HG03575 (cell line): Measurements from ENCODE around the gene TENM4.

Source experiments
- ATAC-seq: cut with Tn5 transposase; IDR thresholded peaks from one replicate; pipeline ENCODE4 v1.9.1; 2021; ENCODE audit not compliant: unreplicated experiment, insufficient number of reproducible peaks, low FRiP score; ENCODE audit errors: extremely low read depth

TENM4 gene

GRCh38 chr11:79440571-79441460, at the start of gene TENM4:
TENM4 (minus strand) TSS chr11:79441030; CDS start chr11:79069944, 371,086 bp downstream.
- no peak for ATAC-seq

GRCh38 chr11:79488286-79488685, 47.5 kb upstream of the TENM4 start:
- ATAC-seq = no peak

- ATAC-seq = no peak
Measured at GRCh38 chr11:79487412-79487811, 46.6 kb upstream of the TENM4 start.

GRCh38 chr11:79486242-79486984, 45.6 kb upstream of the TENM4 start:
- ATAC-seq = no peak

- no peak for ATAC-seq
Measured at GRCh38 chr11:79485694-79486093, 44.9 kb upstream of the TENM4 start.

DNA sequence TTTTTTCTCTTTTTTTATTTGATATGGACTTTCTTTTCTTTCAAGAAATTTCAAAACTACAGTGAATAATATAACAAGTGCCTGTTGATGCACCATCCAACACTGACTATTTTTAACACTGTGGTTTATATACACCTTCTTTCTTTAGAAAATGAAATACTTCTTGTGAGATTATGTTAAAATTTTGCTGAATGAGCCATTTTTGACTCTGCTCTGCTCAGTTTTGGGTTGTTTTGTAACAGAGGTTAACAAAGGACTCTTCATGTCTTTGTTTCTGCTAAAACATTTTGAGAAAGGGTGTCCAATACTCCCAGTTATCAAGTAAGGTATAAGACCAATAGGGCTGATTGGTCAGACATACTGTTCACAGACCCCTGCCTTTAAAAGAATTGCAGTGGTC, 44.0 kb upstream of the TENM4 start:
- ATAC-seq = no peak

DNA sequence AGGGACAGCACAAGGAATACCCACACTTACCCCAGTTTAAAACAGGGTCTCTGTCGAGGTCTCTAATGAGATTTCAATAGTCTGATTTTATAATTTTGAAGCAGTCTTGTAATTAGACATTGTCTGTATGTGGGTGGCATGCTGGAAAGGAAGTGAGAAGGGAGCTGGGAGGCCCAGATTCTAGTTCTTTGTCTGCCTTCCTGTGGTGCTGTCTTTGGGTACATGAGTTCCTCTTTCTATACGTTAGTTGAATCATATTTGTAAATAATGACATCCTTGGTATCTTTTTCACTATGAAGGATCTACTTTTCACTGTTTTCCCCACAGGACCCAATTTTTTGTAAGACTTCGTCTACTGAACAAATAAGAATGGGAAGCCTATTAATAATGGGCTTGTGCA, 42.0 kb upstream of the TENM4 start:
- peak; percentile 80 for ATAC-seq

- ATAC-seq = peak; percentile 31
Measured at GRCh38 chr11:79481795-79482194, 41.0 kb upstream of the TENM4 start.

DNA sequence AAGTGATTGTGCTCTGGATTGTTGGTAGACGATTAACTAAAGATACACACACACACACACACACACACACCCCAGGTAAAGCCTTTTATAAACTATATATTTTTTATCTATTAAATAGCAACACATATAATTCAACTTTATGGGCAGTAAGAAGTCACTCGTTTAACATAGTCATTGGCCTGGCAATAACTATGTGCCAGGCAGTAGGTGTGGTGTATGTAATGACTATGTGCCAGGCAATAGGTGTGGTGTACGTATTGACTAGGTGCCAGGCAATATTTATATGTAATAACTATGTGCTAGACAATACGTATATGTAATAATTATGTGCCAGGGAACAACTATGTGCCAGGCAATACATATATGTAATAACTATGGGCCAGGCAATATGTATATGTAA, 40.0 kb upstream of the TENM4 start:
- ATAC-seq = no peak

DNA sequence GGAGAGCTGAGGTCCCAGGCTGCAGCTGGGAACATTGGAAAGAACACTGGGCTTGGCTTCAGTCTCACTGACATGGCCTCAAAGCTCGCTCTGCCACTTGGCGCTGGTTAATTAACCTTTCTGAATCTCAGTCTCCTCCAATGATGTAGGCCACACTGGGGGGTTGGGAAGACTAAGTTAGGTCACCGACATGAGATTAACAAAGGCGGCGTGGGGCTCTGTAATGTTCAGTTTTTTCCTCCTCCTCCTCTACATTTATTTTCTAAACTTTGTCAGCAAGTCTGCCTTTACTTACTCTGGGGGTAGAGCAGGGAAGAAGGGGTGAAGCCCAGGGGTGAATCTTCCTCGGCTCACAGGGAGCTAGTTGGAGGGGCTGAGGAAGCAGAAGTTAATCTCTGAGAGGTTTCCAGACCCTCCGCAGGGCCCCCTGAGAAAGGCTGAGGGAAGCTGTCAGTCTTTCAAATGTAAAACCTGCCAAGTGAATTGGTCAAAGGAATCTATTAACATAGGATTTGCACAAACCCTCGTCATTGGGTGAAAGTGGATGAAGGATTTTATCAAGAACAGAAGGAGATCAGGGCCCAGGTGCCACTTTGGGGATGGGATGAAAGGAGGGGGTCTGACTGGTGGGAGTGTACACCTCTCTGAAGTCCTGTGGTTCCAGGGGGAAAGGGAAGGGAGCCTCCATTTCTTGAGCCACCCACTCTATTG, 32.1 kb upstream of the TENM4 start:
- ATAC-seq = no peak

GRCh38 chr11:79471071-79471844, 30.4 kb upstream of the TENM4 start:
- ATAC-seq = no peak

DNA sequence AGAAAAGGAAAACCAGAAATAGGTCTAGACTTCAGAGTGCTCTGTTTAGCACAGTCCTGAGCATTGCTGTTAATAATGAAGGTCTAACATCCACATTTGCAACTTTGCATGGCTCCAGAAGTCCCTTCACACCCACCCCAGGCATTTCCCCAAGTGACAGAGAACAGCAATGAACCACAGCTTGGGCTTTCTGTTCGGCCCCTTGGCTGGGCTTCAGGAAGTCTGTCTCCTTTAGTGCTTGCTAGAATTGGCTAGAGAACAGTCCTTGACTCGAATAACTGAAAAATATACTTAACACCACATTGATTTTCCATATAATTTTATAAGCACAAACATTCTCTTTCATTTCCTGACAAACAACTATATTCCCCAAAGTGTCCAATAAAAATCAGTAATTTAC, 29.3 kb upstream of the TENM4 start:
- ATAC-seq = no peak

- no peak for ATAC-seq
Measured at GRCh38 chr11:79467761-79468160, 26.9 kb upstream of the TENM4 start.

DNA sequence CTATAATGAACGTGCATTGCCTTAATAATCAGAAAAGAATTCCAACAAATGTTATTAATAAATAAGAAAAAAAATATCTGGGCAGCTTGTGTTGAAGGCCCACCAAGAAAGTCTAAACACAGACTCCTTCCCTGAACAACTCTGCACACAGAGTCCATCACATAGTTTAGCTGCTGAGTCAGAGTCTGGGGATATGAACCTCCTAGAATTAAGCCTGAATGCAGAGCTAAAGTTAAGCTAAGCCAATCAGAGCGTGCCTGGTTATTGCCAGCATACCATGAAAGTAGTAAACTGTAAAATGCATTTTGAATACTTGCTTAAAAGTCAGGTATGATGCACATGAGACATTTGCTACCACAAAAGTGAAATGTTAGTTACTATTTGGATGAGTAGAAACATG, 25.6 kb upstream of the TENM4 start:
- no peak for ATAC-seq

- no peak for ATAC-seq
Measured at GRCh38 chr11:79465160-79465559, 24.3 kb upstream of the TENM4 start.

GRCh38 chr11:79461666-79462645, 21.1 kb upstream of the TENM4 start:
- ATAC-seq = no peak

- ATAC-seq = no peak
Measured at GRCh38 chr11:79461144-79461543, 20.3 kb upstream of the TENM4 start.

GRCh38 chr11:79458709-79459108, 17.9 kb upstream of the TENM4 start:
- ATAC-seq = no peak
